Measurements from ENCODE around the gene TRIM45. TPM values are rescaled to one million over a fixed set of nuclear protein-coding genes. Genes with fewer than 3 reads are reported as not detected.

TRIM45 gene
- total RNA-seq, 3 donors from 2014 or later (not counting 1 experiment from before 2014, with no cell fraction given): 0.33 to 1.2 (median 0.77) TPM

DNA sequence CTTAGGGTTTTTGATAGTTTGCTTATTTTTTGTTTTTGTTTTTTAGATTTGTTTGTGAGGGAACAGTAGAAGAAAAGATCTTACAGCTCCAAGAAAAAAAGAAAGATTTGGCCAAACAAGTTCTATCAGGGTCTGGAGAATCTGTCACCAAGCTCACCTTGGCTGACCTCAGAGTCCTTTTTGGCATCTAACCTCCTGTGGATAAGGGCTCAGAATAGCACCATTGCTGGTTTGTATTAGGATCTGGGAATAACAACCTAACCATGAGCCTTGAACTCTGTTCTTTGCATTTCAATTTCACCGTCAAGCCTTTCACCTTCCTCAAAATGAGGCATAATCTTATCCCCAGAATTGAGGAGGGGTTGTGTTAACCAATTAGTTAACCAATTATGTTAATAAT is 20.2 kb downstream of the TRIM45 start:
- peaks cover 35% of the 10 kb centered on the region for H3K36me3 ChIP-seq (ENCODE audit: control insufficient read depth, insufficient read depth, low read length)
- intact Hi-C loops (cut with micrococcal nuclease): no loop called here
- WGBS (ENCODE audit: insufficient coverage): no CpG with 5 or more reads among the region's 1 CpG

GRCh38 chr1:117098287-117098890 is 23.2 kb downstream of the TRIM45 start:
- no peak overlapping the region for H3K27ac Mint-ChIP-seq
- intact Hi-C loops (cut with micrococcal nuclease): no loop called here
- Histone ChIP-seq H3K36me3 (ENCODE audit: control insufficient read depth, insufficient read depth, low read length) (peaks cover 38% of the 10 kb centered on the region), H3K27me3 (ENCODE audit: control insufficient read depth, insufficient read depth, low read length) (no peaks in the 10 kb centered on the region), H3K4me1 (ENCODE audit: control insufficient read depth, insufficient read depth, low read length) (no peaks in the 10 kb centered on the region), H3K9me3 (ENCODE audit: control insufficient read depth, insufficient read depth, low read length) (no peaks in the 10 kb centered on the region), H3K27ac (ENCODE audit: low read length) (no peak overlapping the region), H3K4me3 (ENCODE audit: low read length) (no peak overlapping the region)
- no peak for ATAC-seq
- 99% methylated on average over 4 of the region's 4 CpGs for WGBS (ENCODE audit: insufficient coverage)
- TF ChIP-seq CTCF (IDR thresholded peaks at IDR 0.05): no peak
- no peaks in the 10 kb centered on the region for H3K9me3 Mint-ChIP-seq
- H3K27me3 Mint-ChIP-seq (ENCODE audit: low read depth in 2 of 2): no peaks in the 10 kb centered on the region
- H3K4me3 Mint-ChIP-seq: no peak overlapping the region
- no peak for DNase-seq
- peaks cover 6% of the 10 kb centered on the region in 2 donors for H3K4me1 Mint-ChIP-seq
- peaks cover 10% of the 10 kb centered on the region for H3K36me3 Mint-ChIP-seq

More for the DNA sequence above, 20.2 kb downstream of the TRIM45 start:
- H3K9me3 ChIP-seq (ENCODE audit: control insufficient read depth, insufficient read depth, low read length): no peaks in the 10 kb centered on the region
- no peaks in the 10 kb centered on the region for H3K4me1 Mint-ChIP-seq
- no peak for ATAC-seq
- no peak for DNase-seq
- H3K4me1 ChIP-seq (ENCODE audit: control insufficient read depth, insufficient read depth, low read length): no peaks in the 10 kb centered on the region
- TF ChIP-seq CTCF (IDR thresholded peaks at IDR 0.05): no peak
- no peak overlapping the region for H3K4me3 ChIP-seq (ENCODE audit: low read length)
- H3K4me3 Mint-ChIP-seq: no peak overlapping the region
- H3K36me3 Mint-ChIP-seq: peaks cover 10% of the 10 kb centered on the region
- H3K27ac Mint-ChIP-seq: no peak overlapping the region
- no peaks in the 10 kb centered on the region for H3K27me3 ChIP-seq (ENCODE audit: control insufficient read depth, insufficient read depth, low read length)
- no peaks in the 10 kb centered on the region for H3K9me3 Mint-ChIP-seq
- no peaks in the 10 kb centered on the region for H3K27me3 Mint-ChIP-seq (ENCODE audit: low read depth in 2 of 2)
- H3K27ac ChIP-seq (ENCODE audit: low read length): no peak overlapping the region

- Histone ChIP-seq H3K4me3 (ENCODE audit: low read length) (no peak overlapping the region), H3K4me1 (ENCODE audit: control insufficient read depth, insufficient read depth, low read length) (no peaks in the 10 kb centered on the region), H3K9me3 (ENCODE audit: control insufficient read depth, insufficient read depth, low read length) (no peaks in the 10 kb centered on the region), H3K27ac (ENCODE audit: low read length) (no peak overlapping the region), H3K27me3 (ENCODE audit: control insufficient read depth, insufficient read depth, low read length) (no peaks in the 10 kb centered on the region), H3K36me3 (ENCODE audit: control insufficient read depth, insufficient read depth, low read length) (peaks cover 40% of the 10 kb centered on the region)
- Mint-ChIP-seq H3K9me3 (no peaks in the 10 kb centered on the region), H3K27ac (no peak overlapping the region), H3K27me3 (ENCODE audit: low read depth in 2 of 2) (no peaks in the 10 kb centered on the region), H3K4me3 (no peak overlapping the region), H3K4me1 (peaks cover 6% of the 10 kb centered on the region in 2 donors), H3K36me3 (peaks cover 10% of the 10 kb centered on the region)
- intact Hi-C loops (cut with micrococcal nuclease): no loop called here
- TF ChIP-seq CTCF (IDR thresholded peaks at IDR 0.05): no peak
- ATAC-seq (no peak), DNase-seq (no peak)
- 92% methylated on average over 4 of the region's 4 CpGs for WGBS (ENCODE audit: insufficient coverage)
Observed at GRCh38 chr1:117097443-117097842, 24.1 kb downstream of the TRIM45 start.

DNA sequence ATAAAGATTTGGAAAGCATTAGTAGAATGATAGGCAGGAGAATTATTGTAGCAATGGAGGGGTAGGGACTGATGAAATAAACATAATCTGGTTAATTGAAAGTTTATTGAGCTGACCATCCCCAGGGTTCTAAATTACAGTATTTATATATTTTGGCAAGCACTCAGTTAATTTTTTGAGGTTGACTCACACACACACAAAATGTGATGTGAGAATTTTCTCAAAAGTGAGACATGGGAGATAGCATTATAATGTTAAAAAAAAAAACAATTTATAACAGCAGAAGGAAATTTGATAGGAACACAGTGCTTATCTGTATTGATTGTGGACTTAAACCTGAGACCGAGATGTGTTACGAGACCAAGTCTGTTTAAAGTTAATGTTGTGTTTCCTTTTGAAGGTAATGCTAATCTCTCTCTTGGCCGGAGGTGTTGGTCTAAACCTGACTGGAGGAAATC is 24.6 kb downstream of the TRIM45 start:
- H3K4me3 Mint-ChIP-seq: no peak overlapping the region
- TF ChIP-seq CTCF (IDR thresholded peaks at IDR 0.05): no peak
- no peak overlapping the region for H3K27ac Mint-ChIP-seq
- WGBS (ENCODE audit: insufficient coverage): 96% methylated on average over 3 of the region's 3 CpGs
- H3K9me3 ChIP-seq (ENCODE audit: control insufficient read depth, insufficient read depth, low read length): no peaks in the 10 kb centered on the region
- H3K4me3 ChIP-seq (ENCODE audit: low read length): no peak overlapping the region
- H3K27ac ChIP-seq (ENCODE audit: low read length): no peak overlapping the region
- peaks cover 36% of the 10 kb centered on the region for H3K36me3 ChIP-seq (ENCODE audit: control insufficient read depth, insufficient read depth, low read length)
- no peaks in the 10 kb centered on the region for H3K9me3 Mint-ChIP-seq
- peaks cover 10% of the 10 kb centered on the region for H3K36me3 Mint-ChIP-seq
- H3K27me3 Mint-ChIP-seq (ENCODE audit: low read depth in 2 of 2): no peaks in the 10 kb centered on the region
- intact Hi-C loops (cut with micrococcal nuclease): no loop called here
- peaks cover 6% of the 10 kb centered on the region in 2 donors for H3K4me1 Mint-ChIP-seq
- DNase-seq (no peak), ATAC-seq (no peak)
- no peaks in the 10 kb centered on the region for H3K4me1 ChIP-seq (ENCODE audit: control insufficient read depth, insufficient read depth, low read length)
- H3K27me3 ChIP-seq (ENCODE audit: control insufficient read depth, insufficient read depth, low read length): no peaks in the 10 kb centered on the region

All from natural killer cell (primary cell).